Loucy (cell line): ENCODE measurements around the gene BORCS6.

Source experiments
- EZH2phosphoT487 ChIP-seq: fragments of 200-600 bp; IDR thresholded peaks from 2 replicates; pipeline ENCODE4 v1.6.1; 2018; ENCODE audit warnings: antibody characterized with exemption, mild to moderate bottlenecking, moderate library complexity, borderline replicate concordance
- TF ChIP-seq, protein P1 (sequence below): fragments of 200-600 bp; sonication (generic); conservative IDR thresholded peaks from 2 replicates; pipeline ENCODE4 v1.5.1; 2014; ENCODE audit warnings: mild to moderate bottlenecking, antibody characterized with exemption, low read length

DNA sequence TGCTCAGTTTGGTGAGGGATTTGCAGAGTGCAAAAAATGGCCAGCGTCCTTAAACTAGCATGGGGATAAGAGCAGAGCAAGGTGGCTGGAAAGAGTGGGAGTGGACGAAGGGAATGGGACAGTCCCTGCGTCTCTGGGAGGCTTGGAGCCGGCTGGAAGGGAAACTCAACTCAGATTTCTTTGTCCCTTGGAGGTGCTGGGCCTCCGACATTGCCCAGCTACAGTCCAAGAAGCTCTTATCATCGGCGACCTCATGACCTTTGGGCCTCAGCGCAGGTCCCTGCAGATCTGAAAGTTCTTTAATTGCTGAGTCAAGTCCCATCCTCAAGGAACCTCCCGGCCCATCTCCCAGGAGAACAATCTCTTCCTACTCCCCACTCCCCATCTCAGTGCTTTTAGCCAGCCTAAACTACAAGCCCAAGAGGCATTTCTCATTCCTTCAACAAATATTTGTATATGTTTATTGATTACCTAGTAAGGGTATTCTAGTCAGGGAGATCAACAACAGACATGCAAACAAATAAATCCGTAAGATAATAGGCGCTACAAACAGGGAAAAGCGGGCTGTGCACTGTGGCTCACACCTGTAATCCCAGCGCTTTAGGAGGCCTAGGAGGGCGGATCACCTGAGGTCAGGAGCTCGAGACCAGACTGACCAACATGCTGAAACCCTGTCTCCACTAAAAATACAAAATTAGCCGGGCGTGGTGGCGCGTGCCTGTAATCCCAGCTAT lies 12.8 kb downstream of the BORCS6 start:
- TF ChIP-seq, protein P1, sequence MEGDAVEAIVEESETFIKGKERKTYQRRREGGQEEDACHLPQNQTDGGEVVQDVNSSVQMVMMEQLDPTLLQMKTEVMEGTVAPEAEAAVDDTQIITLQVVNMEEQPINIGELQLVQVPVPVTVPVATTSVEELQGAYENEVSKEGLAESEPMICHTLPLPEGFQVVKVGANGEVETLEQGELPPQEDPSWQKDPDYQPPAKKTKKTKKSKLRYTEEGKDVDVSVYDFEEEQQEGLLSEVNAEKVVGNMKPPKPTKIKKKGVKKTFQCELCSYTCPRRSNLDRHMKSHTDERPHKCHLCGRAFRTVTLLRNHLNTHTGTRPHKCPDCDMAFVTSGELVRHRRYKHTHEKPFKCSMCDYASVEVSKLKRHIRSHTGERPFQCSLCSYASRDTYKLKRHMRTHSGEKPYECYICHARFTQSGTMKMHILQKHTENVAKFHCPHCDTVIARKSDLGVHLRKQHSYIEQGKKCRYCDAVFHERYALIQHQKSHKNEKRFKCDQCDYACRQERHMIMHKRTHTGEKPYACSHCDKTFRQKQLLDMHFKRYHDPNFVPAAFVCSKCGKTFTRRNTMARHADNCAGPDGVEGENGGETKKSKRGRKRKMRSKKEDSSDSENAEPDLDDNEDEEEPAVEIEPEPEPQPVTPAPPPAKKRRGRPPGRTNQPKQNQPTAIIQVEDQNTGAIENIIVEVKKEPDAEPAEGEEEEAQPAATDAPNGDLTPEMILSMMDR = no peak
- no peak for TF ChIP-seq EZH2phosphoT487
